GM18502 (cell line): ENCODE measurements around the gene FOSL1.

ENCODE experiments used
- ATAC-seq: cut with Tn5 transposase; IDR thresholded peaks from one replicate; pipeline ENCODE4 v1.9.1; 2021; ENCODE audit warnings: mild to moderate bottlenecking; ENCODE audit not compliant: unreplicated experiment, poor library complexity

FOSL1 gene

DNA sequence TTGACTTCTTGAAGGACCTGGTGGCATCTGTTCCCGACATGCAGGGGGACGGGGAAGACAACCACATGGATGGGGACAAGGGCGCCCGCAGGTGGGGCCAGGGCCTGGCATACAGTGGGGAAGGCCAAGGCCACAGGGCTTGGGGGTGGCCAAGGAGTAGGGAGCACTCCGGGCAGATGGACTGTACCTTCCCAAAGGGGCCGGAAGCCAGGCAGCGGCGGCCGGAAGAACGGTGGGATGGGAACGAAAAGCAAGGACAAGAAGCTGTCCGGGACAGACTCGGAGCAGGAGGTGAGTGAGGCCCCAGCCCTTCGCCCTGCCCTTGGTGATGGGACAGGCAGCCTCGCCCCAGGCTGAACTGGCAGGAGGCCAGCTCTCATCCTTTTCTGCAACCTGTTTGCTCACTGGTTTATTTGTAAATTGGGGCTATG, 20.2 kb upstream of the FOSL1 start:
- ATAC-seq = no peak

DNA sequence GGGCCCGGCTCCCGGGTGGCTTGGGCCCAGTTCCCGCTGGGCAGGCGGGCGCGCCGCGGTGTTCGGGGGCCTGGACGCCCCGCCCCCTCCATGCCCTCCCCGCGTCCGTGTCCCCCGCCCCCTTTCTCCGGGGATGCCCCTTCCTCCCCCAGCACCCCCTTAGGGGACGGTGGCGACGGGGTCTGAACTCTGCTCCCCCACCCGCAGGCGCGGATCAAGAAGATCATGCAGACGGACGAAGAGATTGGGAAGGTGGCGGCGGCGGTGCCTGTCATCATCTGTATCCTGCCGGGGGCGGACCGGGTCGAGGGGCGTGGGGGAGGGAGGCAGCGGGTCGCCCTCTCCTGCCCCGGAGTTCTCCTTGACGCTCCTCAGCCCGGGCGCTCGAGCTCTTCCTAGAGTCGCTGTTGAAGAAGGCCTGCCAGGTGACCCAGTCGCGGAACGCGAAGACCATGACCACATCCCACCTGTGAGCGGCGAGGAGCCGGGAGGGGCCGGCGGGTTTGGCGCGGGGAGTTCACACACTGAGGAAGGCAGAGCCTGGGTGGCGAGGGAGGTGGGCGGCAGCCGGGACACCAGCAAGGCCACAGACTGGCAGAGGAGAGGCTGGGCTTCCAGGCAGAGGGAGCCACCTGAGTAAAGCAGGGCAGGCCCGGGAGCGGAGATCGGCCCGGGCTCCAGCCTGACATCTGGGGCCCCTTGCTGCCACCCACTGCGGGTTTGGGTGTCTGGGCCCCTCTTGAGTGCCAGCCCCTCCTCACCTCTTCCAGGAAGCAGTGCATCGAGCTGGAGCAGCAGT, 19.6 kb upstream of the FOSL1 start:
- ATAC-seq = peak; percentile 48

- peak; percentile 84 for ATAC-seq
These were observed 19.0 kb upstream of the FOSL1 start, which contains the start of gene DRAP1 for GRCh38 chr11:65919141-65919572. TSS of gene DRAP1 (plus strand) at chr11:65919426. CDS start at chr11:65919502, 76 bp downstream.

- ATAC-seq = peak; percentile 51
These were observed 18.3 kb upstream of the FOSL1 start, which contains the start of gene C11orf68 for GRCh38 chr11:65918211-65919140. TSS of gene C11orf68 (minus strand) at chr11:65919062. CDS start at chr11:65919031, 31 bp downstream.

- ATAC-seq = no peak
These were observed 17.4 kb upstream of the FOSL1 start for GRCh38 chr11:65917434-65918210.

DNA sequence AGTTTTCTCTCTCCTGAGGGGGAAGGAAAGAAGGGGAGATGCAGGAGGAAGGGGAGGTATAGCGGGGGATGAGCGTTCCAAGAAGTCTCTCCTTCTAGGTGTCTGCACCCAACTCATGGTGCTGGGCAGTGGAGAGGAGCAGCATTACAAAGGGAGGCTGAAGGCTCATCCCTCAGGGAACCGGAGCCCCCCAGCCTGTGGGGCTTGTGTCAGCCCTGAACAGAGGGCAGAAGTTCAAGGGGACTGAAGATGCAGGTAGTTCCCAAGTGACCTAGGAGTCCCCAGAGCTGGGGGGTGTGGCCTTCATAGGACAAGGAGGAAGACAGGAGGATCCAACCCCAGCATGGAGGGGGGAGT, 16.9 kb upstream of the FOSL1 start:
- no peak for ATAC-seq

- ATAC-seq = no peak
These were observed 16.2 kb upstream of the FOSL1 start for GRCh38 chr11:65916391-65916790.

DNA sequence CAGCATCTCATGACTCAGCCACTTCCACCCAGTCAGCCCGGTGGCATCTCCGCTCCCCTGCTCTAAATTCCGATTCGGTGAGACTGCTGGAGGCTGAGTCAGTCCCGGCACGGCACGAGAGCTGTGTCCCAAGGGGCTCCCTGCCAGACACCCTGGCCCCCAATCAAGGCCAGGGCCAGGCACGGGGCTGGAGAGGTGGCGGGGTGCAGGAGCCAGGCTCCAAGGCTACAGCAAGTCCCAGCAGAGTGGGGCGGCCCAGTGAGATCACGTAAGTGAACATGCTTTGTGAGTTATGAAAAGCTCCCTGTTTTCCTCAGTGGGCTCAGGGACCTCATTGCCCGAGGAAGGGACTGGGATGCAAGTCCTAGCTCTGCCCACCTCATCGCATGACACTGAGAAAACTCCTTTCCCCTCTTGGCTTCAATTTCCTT, 15.6 kb upstream of the FOSL1 start:
- no peak for ATAC-seq

DNA sequence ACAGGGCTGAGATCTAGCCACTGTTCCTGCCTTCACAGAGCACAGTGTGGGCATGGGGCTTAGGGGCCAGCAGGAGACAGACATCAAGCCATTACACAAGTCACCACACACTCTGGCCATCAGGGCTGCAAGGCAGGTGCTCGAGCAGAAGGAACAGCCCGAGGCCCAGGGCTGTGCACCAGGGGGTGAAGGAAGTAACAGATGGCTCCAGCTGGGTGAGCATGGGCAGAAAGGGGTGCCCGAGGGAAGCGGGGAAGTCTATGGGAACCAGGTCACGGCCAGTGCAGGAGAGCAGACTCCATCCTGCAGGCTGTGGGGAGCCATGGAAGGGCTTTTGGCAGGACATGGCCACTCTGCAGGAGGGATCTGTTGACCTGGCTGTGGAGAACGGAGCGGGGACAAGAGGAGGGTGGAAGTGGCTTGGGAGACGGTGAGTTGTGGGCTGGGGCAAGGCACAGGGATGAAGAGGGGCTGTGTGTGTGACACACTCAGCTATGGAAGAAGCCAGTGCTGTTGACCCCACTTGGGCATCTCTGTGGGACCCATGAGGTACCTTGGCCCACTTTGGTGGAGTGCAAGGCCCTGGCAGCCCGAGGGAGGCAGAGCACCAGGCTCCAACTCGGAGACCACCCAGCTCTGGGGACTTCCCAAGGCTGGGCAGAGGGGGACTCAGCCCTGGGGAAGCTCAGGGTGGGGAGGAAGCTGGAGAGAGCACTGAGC, 15.1 kb upstream of the FOSL1 start:
- ATAC-seq = no peak

DNA sequence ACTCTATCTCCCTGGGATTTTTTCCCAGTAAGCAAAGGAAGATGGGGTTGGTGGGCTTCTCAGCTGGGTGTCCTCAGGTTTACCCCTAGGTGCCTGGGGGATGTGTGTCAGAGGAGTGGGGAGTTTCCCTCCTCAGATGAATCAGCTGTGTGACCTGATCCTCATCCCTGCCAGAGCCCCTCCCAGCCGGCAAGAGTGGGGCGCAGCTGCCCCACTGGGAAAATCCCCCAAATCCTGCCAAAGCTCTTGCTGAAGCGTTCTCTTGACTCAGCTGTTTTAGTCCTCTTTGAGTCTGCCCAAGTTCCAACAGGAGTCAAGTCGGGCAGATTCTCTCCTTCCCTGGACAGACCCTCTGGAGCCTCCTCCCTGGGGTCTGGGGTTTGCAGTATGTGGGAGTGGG, 12.7 kb upstream of the FOSL1 start:
- ATAC-seq = no peak

DNA sequence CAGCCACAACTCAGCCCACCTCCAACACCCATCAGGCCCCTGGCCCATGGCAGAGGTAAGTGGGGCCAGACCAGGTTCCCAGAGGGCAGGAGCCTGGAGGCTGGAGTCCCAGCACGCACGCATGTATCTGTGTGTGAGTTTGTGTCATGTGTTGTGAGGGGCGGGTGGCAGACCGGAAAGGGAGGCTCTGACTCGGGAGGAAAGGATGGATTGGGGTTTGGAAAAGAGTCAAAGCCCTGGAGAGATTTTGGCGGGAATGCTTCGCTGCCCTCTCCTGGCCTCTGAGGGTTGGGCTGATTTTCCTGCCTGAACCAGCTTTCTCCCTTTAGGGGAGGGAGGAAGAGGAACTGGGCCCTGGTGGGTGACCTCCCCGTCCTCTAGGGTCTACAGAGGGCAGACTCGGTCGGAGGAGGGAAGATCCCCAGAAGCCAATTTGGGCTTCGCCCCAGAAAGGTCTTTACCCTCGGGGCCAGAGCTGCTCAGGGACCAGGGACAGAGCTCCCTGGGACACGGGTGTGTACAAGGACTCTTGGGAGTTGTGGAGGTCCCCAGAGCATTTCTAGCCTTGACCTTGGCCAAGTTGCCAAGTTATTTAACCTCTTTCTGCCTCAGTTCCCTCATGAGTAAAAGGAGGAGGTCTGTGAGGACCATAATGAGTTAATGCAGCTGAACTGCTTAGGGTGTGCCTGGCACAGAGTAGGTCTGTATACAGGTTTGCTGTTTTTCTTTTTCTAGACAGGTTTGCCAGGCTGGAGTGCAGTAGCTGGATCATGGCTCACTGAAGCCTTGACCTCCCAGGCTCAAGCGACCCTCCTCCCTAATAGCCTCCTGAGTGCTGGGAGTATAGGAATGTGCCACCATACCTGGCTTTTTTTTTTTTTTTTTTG, 11.7 kb upstream of the FOSL1 start:
- ATAC-seq = no peak

- ATAC-seq = no peak
These were observed 7.7 kb upstream of the FOSL1 start for GRCh38 chr11:65907878-65908277.

DNA sequence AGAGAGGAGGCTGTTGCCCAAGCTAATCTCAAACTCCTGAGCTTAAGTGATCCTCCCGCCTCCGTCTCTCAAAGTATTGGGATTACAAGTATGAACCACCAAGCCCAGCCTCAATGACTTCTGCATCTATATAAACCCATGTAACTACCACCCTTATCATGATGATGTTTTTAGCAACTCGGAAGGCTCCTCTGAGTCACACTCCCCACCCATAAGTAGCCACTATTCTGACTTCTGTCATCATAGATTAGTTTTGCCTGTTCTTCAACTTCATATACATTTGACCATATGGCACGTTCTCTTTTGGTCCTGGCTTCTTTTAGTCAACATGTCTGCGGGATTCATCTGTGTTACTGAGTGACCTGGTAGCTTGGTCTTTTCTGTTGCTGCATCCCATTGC, 6.4 kb upstream of the FOSL1 start:
- ATAC-seq = no peak

DNA sequence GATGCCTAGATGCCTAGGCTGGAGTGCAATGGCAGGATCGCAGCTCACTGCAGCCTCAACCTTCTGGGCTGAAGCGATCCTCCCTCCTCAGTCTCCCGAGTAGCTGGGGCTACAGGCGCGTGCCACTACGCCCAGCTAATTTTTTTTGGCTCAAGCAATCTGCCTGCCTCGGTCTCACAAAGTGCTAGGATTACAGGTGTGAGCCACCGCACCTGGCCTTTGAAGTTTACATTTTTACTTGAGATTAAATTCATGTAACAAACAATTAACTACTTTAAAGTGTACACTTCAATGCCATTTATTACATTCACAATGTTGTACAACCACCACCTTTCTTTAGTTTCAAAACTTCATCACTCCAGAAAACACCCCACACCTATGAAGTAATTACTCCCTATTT, 3.5 kb upstream of the FOSL1 start:
- ATAC-seq = no peak

GRCh38 chr11:65903068-65903481, 2.9 kb upstream of the FOSL1 start:
- ATAC-seq = no peak

GRCh38 chr11:65900899-65901180, 652 bp upstream of the FOSL1 start:
- no peak for ATAC-seq

- no peak for ATAC-seq
These were observed 648 bp downstream of the FOSL1 start for GRCh38 chr11:65899356-65900124.

- no peak for ATAC-seq
These were observed 1.4 kb downstream of the FOSL1 start for GRCh38 chr11:65898656-65899355.
